SK-N-SH (cell line): Measurements from ENCODE around the gene TGM4. TPM values are rescaled to one million over a fixed set of nuclear protein-coding genes. Genes with fewer than 3 reads are reported as not detected.

Experiments used
- CTCF ChIA-PET: fragments of 300-600, 350-600 bp; formaldehyde crosslinking; extraction: SDS; loops from one replicate; lab custom pipeline; 2021; lab: Yijun Ruan, JAX
- POLR2A ChIA-PET: fragments of 350-600 bp; sonication (Branson Sonifier 250); formaldehyde crosslinking; extraction: SDS; loops from one replicate; lab custom pipeline; 2020; ENCODE audit warnings: antibody characterized with exemption, inconsistent platforms; lab: Yijun Ruan, JAX
- DNase-seq: peaks from one replicate; pipeline ENCODE4 v3.0.0; 2012
- H2AFZ ChIP-seq: fragments of 200-600 bp; sonication (generic); 2 replicates; pipeline ENCODE4 v1.8.1; 2016; ENCODE audit warnings: antibody characterized with exemption, mild to moderate bottlenecking, low read depth
- H3F3A ChIP-seq: fragments of 200-600 bp; sonication (generic); replicated peaks from 2 replicates; pipeline ENCODE3; 2016; ENCODE audit warnings: antibody characterized with exemption, mild to moderate bottlenecking; ENCODE audit not compliant: insufficient read depth
- H3K27ac ChIP-seq, 2 experiments: fragments of 200-500 bp in 1 of 2; fragments of 200-600 bp in 1 of 2; sonication (Bioruptor generic) in 1 of 2; sonication (generic), shearing (Covaris generic) in 1 of 2; 2 replicates each; pipeline versions ENCODE4 v1.5.1 to v1.6.1; 2014 to 2016; ENCODE audit warnings: low read depth in 2 of 2, inconsistent platforms in 1 of 2, low read length in 1 of 2, mild to moderate bottlenecking in 1 of 2, mixed read lengths in 1 of 2
- H3K27me3 ChIP-seq: fragments of 200-600 bp; sonication (generic), shearing (Covaris generic); 2 replicates; pipeline ENCODE4 v1.6.1; 2016; ENCODE audit warnings: mixed run types; ENCODE audit not compliant: insufficient read depth
- H3K36me3 ChIP-seq, 2 experiments: fragments of 200-500 bp in 1 of 2; fragments of 200-600 bp in 1 of 2; sonication (Bioruptor generic) in 1 of 2; sonication (generic) in 1 of 2; replicated peaks in 1 of 2; 2 replicates each; pipeline versions ENCODE3 to v1.5.1; 2014 to 2016; ENCODE audit warnings: low read length in 1 of 2, mild to moderate bottlenecking in 1 of 2; ENCODE audit not compliant: insufficient read depth in 2 of 2, control insufficient read depth in 1 of 2
- H3K4me1 ChIP-seq, 2 experiments: fragments of 200-500 bp in 1 of 2; fragments of 200-600 bp in 1 of 2; sonication (Bioruptor generic) in 1 of 2; sonication (generic), shearing (Covaris generic) in 1 of 2; 2 replicates each; pipeline versions ENCODE4 v1.5.1 to v1.6.1; 2014 to 2016; ENCODE audit warnings: low read depth in 1 of 2, low read length in 1 of 2, mixed run types in 1 of 2; ENCODE audit not compliant: insufficient read depth in 2 of 2, control insufficient read depth in 1 of 2
- H3K4me2 ChIP-seq: fragments of 200-600 bp; sonication (generic), shearing (Covaris generic); 2 replicates; pipeline ENCODE4 v1.6.1; 2017; ENCODE audit warnings: mixed run types
- H3K4me3 ChIP-seq, 2 experiments: fragments of 200-500 bp in 1 of 2; fragments of 200-600 bp in 1 of 2; sonication (Bioruptor generic) in 1 of 2; sonication (generic), shearing (Covaris generic) in 1 of 2; 2 replicates each; pipeline versions ENCODE4 v1.5.1 to v1.8.1; 2014 to 2016; ENCODE audit warnings: low read depth in 2 of 2, inconsistent platforms in 1 of 2, low read length in 1 of 2, mild to moderate bottlenecking in 1 of 2, mixed read lengths in 1 of 2, moderate library complexity in 1 of 2
- H3K79me2 ChIP-seq: fragments of 200-600 bp; sonication (generic); 2 replicates; pipeline ENCODE4 v1.8.1; 2017; ENCODE audit warnings: mild to moderate bottlenecking; ENCODE audit not compliant: insufficient read depth
- H3K9ac ChIP-seq: fragments of 200-600 bp; sonication (generic); 2 replicates; pipeline ENCODE4 v1.6.1; 2017; ENCODE audit warnings: mixed run types
- H3K9me2 ChIP-seq: fragments of 200-600 bp; sonication (generic); 2 replicates; pipeline ENCODE4 v1.6.1; 2017; ENCODE audit warnings: mixed run types
- H3K9me3 ChIP-seq: fragments of 200-600 bp; sonication (generic); 2 replicates; pipeline ENCODE4 v1.6.1; 2017; ENCODE audit warnings: mixed run types, mild to moderate bottlenecking, moderate library complexity
- H4K20me1 ChIP-seq: fragments of 200-600 bp; sonication (generic); 2 replicates; pipeline ENCODE4 v1.6.1; 2017; ENCODE audit warnings: mild to moderate bottlenecking, mixed run types; ENCODE audit not compliant: insufficient read depth
- CHD2 ChIP-seq: fragments of 150-350 bp; IDR thresholded peaks from 2 replicates; pipeline ENCODE4 v1.6.1; 2018; ENCODE audit warnings: low read length; ENCODE audit not compliant: partially characterized antibody
- ELF1 ChIP-seq: IDR thresholded peaks from 2 replicates; pipeline ENCODE4 v1.4.0; 2012
- EP300 ChIP-seq, 2 experiments: IDR thresholded peaks; 2 replicates each; pipeline versions ENCODE4 v1.4.0 to v1.6.1; 2012; ENCODE audit warnings: borderline replicate concordance in 1 of 2, low read depth in 1 of 2, low read length in 1 of 2
- FOSL2 ChIP-seq: IDR thresholded peaks from 2 replicates; pipeline ENCODE4 v1.4.0; 2012; ENCODE audit warnings: low read depth, mild to moderate bottlenecking, moderate library complexity, borderline replicate concordance
- FOXJ3 ChIP-seq: sonication (generic); formaldehyde crosslinking; IDR thresholded peaks from 2 replicates; pipeline ENCODE4 v1.5.1; 2020; ENCODE audit warnings: mild to moderate bottlenecking, missing genetic modification reagents
- GATA2 ChIP-seq: sonication (generic); formaldehyde crosslinking; IDR thresholded peaks from 2 replicates; pipeline ENCODE4 v1.5.0; 2020; ENCODE audit warnings: mild to moderate bottlenecking, missing genetic modification reagents
- JUND ChIP-seq: IDR thresholded peaks from 2 replicates; pipeline ENCODE4 v1.4.0; 2012
- MEF2A ChIP-seq: IDR thresholded peaks from 2 replicates; pipeline ENCODE4 v1.4.0; 2012; ENCODE audit warnings: low read depth, borderline replicate concordance
- RXRA ChIP-seq: IDR thresholded peaks from 2 replicates; pipeline ENCODE4 v1.4.0; 2012; ENCODE audit warnings: low read depth, mild to moderate bottlenecking, borderline replicate concordance
- TAF1 ChIP-seq: IDR thresholded peaks from 2 replicates; pipeline ENCODE4 v1.6.1; 2012; ENCODE audit warnings: low read depth, mild to moderate bottlenecking, low read length, moderate library complexity, borderline replicate concordance
- WGBS: methylation state at CpG from one replicate; pipeline ENCODE4 v1.1.6; 2017; ENCODE audit warnings: low lambda C conversion rate; 5-methylcytosine and 5-hydroxymethylcytosine counted together
- polyA plus RNA-seq, 3 experiments: library from polyadenylated mRNA; depleted of rRNA; stranded (reverse); fragments of >200 nt; gene quantifications; 2 replicates each; pipeline ENCODE4 v1.2.3, GENCODE V29; 2012
- TF ChIP-seq, protein P1 (sequence below): IDR thresholded peaks from 2 replicates; pipeline ENCODE4 v1.6.1; 2012; ENCODE audit warnings: mild to moderate bottlenecking, low read depth, low read length, moderate library complexity
- TF ChIP-seq, protein P2 (sequence below): IDR thresholded peaks from 2 replicates; pipeline ENCODE4; 2012
- TF ChIP-seq, protein P3 (sequence below): fragments of 150-350 bp; IDR thresholded peaks from 2 replicates; pipeline ENCODE4 v1.6.1; 2017; ENCODE audit warnings: antibody characterized with exemption, low read length, low read depth, borderline replicate concordance

The TGM4 gene
- polyA plus RNA-seq, 1 of the 3 experiments (the other 2 are of a cell fraction): 0.12 TPM

DNA sequence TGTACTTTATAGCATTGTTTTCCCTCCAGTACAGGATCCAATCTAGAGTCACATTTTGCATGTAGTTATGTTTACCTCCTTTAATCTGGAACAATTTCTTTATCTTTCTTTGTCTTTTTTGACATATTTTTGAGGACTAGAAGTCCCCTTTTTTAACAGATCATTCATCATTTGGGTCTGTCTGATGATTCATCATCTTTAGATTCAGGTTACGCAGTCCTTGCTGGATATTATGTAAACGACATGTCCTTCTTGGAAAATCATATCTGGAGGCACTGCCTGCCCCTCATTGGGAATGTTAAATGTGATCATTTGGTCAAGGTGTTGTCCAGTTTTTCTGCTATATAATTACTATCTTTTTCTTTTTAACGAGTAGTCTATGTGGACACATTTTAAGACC, 18.3 kb downstream of the TGM4 start:
- WGBS: 34% methylated on average over 3 of the region's 3 CpGs
- H3K27me3 ChIP-seq: no peaks in the 10 kb centered on the region
- CTCF ChIA-PET: no interaction called here
- POLR2A ChIA-PET: no interaction called here
- H3K9me2 ChIP-seq: no peaks in the 10 kb centered on the region
- H4K20me1 ChIP-seq: no peaks in the 10 kb centered on the region
- H3K4me3 ChIP-seq: no peak overlapping the region
- peak overlapping the region; percentile 21; the same call in 1 of the 2 replicates for H3K4me2 ChIP-seq
- H3F3A ChIP-seq: peaks cover 3% of the 10 kb centered on the region
- no peaks in the 10 kb centered on the region for H3K36me3 ChIP-seq
- DNase-seq: no peak
- H3K9me3 ChIP-seq: no peaks in the 10 kb centered on the region
- peaks cover 0 to 6% of the 10 kb centered on the region in 2 experiments; a peak in 3 of 4 replicates for H3K4me1 ChIP-seq
- H3K9ac ChIP-seq: no peak overlapping the region
- peak overlapping the region in 1 of 2 experiments; percentile 61; a peak in 2 of 4 replicates for H3K27ac ChIP-seq
- H2AFZ ChIP-seq: no peak overlapping the region
- TF ChIP-seq FOXJ3 (CRISPR knock-in tag) (no peak), JUND (peak; percentile 43), FOSL2 (peak; percentile 58; the same call in 1 of the 2 replicates), GATA2 (no peak), CHD2 (no peak), ELF1 (no peak), EP300 (IDR thresholded peaks at IDR 0.05; ENCODE audit: borderline replicate concordance in 1 of 2, low read depth in 1 of 2, low read length in 1 of 2) (no peak), TAF1 (no peak), MEF2A (no peak), RXRA (no peak)
- TF ChIP-seq, protein P1, sequence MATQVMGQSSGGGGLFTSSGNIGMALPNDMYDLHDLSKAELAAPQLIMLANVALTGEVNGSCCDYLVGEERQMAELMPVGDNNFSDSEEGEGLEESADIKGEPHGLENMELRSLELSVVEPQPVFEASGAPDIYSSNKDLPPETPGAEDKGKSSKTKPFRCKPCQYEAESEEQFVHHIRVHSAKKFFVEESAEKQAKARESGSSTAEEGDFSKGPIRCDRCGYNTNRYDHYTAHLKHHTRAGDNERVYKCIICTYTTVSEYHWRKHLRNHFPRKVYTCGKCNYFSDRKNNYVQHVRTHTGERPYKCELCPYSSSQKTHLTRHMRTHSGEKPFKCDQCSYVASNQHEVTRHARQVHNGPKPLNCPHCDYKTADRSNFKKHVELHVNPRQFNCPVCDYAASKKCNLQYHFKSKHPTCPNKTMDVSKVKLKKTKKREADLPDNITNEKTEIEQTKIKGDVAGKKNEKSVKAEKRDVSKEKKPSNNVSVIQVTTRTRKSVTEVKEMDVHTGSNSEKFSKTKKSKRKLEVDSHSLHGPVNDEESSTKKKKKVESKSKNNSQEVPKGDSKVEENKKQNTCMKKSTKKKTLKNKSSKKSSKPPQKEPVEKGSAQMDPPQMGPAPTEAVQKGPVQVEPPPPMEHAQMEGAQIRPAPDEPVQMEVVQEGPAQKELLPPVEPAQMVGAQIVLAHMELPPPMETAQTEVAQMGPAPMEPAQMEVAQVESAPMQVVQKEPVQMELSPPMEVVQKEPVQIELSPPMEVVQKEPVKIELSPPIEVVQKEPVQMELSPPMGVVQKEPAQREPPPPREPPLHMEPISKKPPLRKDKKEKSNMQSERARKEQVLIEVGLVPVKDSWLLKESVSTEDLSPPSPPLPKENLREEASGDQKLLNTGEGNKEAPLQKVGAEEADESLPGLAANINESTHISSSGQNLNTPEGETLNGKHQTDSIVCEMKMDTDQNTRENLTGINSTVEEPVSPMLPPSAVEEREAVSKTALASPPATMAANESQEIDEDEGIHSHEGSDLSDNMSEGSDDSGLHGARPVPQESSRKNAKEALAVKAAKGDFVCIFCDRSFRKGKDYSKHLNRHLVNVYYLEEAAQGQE: no peak
- TF ChIP-seq, protein P2, sequence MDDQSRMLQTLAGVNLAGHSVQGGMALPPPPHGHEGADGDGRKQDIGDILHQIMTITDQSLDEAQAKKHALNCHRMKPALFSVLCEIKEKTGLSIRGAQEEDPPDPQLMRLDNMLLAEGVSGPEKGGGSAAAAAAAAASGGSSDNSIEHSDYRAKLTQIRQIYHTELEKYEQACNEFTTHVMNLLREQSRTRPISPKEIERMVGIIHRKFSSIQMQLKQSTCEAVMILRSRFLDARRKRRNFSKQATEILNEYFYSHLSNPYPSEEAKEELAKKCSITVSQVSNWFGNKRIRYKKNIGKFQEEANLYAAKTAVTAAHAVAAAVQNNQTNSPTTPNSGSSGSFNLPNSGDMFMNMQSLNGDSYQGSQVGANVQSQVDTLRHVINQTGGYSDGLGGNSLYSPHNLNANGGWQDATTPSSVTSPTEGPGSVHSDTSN: peak; percentile 83
- TF ChIP-seq, protein P3, sequence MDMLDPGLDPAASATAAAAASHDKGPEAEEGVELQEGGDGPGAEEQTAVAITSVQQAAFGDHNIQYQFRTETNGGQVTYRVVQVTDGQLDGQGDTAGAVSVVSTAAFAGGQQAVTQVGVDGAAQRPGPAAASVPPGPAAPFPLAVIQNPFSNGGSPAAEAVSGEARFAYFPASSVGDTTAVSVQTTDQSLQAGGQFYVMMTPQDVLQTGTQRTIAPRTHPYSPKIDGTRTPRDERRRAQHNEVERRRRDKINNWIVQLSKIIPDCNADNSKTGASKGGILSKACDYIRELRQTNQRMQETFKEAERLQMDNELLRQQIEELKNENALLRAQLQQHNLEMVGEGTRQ: no peak
- no peaks in the 10 kb centered on the region for H3K79me2 ChIP-seq
